ENCODE measurements around the gene AMFR.
A peak's percentile ranks its signal among the peaks of the same experiment; 100 is the strongest.

Gene AMFR

DNA sequence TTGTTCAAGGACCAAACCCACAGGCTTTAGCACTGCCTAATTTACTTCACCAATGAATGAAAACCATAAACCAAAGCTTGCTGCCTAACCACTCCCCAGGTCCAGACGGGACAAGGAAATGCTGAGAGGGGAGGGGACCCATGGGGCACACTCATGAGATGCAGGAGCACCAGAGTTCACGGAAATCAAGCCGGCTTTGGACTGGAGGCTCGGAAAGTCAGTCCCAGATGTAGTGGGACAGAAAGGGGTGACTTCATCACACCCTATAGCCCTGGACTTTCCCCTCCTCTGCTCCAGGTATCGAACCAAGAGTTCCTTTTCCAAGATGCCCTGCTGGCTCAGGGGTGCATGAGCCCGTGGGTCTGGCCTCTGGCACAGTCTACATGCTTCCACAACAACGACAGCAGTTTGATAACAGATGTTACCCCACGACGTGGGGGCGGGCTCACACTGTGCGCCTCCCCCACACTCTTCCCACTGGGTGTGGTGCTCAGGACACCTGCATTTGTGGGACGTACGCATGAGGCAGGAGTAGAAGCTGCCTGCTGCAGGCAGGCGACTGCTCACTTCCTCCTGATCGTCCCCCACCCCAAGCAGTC is 63.2 kb downstream of the AMFR start:
- TF ChIP-seq, protein P1, sequence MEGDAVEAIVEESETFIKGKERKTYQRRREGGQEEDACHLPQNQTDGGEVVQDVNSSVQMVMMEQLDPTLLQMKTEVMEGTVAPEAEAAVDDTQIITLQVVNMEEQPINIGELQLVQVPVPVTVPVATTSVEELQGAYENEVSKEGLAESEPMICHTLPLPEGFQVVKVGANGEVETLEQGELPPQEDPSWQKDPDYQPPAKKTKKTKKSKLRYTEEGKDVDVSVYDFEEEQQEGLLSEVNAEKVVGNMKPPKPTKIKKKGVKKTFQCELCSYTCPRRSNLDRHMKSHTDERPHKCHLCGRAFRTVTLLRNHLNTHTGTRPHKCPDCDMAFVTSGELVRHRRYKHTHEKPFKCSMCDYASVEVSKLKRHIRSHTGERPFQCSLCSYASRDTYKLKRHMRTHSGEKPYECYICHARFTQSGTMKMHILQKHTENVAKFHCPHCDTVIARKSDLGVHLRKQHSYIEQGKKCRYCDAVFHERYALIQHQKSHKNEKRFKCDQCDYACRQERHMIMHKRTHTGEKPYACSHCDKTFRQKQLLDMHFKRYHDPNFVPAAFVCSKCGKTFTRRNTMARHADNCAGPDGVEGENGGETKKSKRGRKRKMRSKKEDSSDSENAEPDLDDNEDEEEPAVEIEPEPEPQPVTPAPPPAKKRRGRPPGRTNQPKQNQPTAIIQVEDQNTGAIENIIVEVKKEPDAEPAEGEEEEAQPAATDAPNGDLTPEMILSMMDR (conservative IDR thresholded peaks at IDR 0.05) = no peak
- H3K27ac ChIP-seq = no peak overlapping the region

GRCh38 chr16:56360117-56361008 is 65.0 kb downstream of the AMFR start:
- TF ChIP-seq, protein P1 (conservative IDR thresholded peaks at IDR 0.05) = no peak
- H3K27ac ChIP-seq = no peak overlapping the region

- TF ChIP-seq, protein P1 (conservative IDR thresholded peaks at IDR 0.05) = no peak
- H3K27ac ChIP-seq = no peak overlapping the region
Measured at GRCh38 chr16:56357765-56358322, 67.5 kb downstream of the AMFR start.

DNA sequence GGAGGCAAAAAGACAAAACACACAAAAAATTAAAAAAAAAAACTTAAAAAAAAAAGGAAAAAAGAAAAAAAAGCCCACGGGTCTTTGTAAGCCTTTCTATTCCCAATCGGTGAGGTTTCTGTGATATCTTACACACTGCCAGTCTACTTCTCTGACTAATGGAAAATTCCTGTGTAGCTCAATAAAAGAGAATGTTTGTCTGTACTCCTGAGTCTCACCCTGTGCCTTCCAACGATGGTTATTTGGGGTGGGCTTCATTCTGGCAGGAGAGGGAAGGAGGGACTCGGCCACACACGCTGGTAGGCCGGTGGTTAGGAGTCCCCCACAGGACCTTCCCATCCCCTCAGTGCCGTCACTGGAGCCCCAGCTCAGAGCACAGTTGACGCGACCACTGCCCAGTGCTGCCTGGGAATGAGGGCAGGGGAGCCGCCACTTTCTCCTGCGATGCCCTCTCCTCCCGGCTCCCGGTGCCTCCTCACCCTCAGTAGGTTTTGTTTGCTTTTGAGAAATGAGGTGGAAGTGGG is 68.0 kb downstream of the AMFR start:
- TF ChIP-seq, protein P1 (conservative IDR thresholded peaks at IDR 0.05) = no peak
- peak overlapping the region; percentile 69 for H3K27ac ChIP-seq

GRCh38 chr16:56356276-56357240 is 68.8 kb downstream of the AMFR start:
- peak overlapping the region; percentile 69 for H3K27ac ChIP-seq
- TF ChIP-seq, protein P1 (conservative IDR thresholded peaks at IDR 0.05) = peak; percentile 87

DNA sequence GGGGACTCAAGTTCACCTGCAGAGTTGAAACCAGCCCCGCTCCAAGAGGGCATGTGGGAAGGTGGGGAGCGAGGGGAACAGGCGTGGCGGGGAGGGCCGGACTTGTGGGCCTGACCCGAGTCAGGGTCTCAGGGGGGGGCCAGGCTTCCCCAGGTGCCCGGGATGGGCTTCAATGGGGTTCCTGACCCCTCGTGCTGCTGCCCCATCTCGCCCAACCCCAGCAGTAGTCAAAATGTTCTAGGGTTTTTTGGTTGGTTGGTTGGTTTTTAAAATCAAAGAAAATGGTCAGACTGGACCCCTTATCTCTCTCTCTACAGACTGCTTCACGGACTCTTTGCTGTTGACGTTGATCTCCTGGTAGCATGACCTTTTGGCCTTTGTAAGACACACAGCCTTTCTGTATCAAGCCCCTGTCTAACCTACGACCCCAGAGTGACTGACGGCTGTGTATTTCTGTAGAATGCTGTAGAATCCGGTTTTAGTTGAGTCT is 69.5 kb downstream of the AMFR start:
- peak overlapping the region; percentile 69; the same call in 1 of the 2 replicates for H3K27ac ChIP-seq
- TF ChIP-seq, protein P1 (conservative IDR thresholded peaks at IDR 0.05) = no peak
